ENCODE results near the gene CAGE1. TPM values are rescaled to one million over a fixed set of nuclear protein-coding genes. Genes with fewer than 3 reads are reported as not detected.

CAGE1 gene
- total RNA-seq, 2 experiments from 2014 or later, result 0.27 to 1.1 TPM

DNA sequence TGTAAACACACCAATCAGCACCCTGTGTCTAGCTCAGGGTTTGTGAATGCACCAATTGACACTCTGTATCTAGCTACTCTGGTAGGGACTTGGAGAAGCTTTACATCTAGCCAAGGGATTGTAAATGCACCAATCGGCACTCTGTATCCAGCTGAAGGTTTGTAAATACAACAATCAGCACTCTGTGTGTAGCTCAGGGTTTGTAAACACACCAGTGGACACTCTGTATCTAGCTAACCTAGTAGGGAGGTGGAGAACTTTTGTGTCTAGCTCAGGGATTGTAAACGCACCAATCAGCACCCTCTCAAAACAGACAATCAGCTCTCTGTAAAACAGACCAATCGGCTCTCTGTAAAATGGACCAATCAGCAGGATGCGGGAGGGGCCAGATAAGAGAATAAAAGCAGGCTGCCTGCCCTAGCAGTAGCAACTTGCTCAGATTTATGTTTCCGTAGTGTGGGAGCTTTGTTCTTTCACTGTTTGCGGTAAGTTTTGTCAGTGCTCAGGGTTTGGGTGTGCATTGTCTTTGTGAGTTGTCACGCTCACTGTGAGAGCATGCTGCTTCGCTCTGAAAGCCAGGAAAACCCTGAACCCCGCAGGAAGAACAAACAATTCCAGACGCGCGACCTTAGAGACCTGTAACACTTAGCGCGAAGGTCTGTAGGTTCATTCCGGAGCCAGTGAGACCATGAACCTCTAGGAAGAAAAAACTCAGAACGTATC lies 37.1 kb upstream of the CAGE1 start:
- CTCF ChIA-PET (ENCODE audit: unreplicated experiment), result interaction anchor here (0.6 kb wide), 1 partner anchor 147 kb away, joined by 3 read pairs; no protein-coding TSS in a partner anchor

DNA sequence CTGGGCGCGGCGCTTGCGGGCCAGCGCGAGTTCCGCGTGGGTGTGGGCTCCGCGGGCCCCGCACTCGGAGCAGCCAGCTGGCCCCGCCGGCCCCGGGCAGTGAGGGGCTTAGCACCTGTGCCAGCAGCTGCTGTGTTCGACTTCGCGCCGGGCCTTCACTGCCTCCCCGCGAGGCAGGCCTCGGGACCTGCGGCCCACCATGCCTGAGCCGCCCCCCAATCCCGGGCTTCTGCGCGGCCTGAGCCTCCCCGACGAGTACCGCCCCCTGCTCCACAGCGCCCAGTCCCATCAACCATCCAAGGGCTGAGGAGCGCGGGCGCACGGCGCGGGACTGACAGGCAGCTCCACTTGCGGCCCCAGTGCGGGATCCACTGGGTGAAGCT lies 36.3 kb upstream of the CAGE1 start:
- Histone ChIP-seq H3K36me3 (ENCODE audit: insufficient read depth, low read length) (no peaks in the 10 kb centered on the region), H2AFZ (ENCODE audit: low read length) (no peak overlapping the region), H3K9me3 (ENCODE audit: low read length) (no peaks in the 10 kb centered on the region), H3K4me2 (ENCODE audit: low read length) (no peak overlapping the region), H3K4me3 (ENCODE audit: low read depth, low read length, poor library complexity, severe bottlenecking) (no peak overlapping the region), H3K79me2 (ENCODE audit: insufficient read depth, low read depth, low read length) (no peaks in the 10 kb centered on the region), H3K4me1 (ENCODE audit: insufficient read depth, low read length, poor library complexity, severe bottlenecking) (no peaks in the 10 kb centered on the region), H4K20me1 (ENCODE audit: insufficient read depth, low read length) (no peaks in the 10 kb centered on the region), H3K9me2 (ENCODE audit: insufficient read depth, low read length) (no peaks in the 10 kb centered on the region), H3K27ac (ENCODE audit: low read depth, low read length, poor library complexity, severe bottlenecking) (no peak overlapping the region)
- no TSS peak for BruUV-seq (replicated peaks)
- intact Hi-C loops (cut with micrococcal nuclease; ENCODE audit: unreplicated experiment), result no loop called here
- TF ChIP-seq, protein P1, sequence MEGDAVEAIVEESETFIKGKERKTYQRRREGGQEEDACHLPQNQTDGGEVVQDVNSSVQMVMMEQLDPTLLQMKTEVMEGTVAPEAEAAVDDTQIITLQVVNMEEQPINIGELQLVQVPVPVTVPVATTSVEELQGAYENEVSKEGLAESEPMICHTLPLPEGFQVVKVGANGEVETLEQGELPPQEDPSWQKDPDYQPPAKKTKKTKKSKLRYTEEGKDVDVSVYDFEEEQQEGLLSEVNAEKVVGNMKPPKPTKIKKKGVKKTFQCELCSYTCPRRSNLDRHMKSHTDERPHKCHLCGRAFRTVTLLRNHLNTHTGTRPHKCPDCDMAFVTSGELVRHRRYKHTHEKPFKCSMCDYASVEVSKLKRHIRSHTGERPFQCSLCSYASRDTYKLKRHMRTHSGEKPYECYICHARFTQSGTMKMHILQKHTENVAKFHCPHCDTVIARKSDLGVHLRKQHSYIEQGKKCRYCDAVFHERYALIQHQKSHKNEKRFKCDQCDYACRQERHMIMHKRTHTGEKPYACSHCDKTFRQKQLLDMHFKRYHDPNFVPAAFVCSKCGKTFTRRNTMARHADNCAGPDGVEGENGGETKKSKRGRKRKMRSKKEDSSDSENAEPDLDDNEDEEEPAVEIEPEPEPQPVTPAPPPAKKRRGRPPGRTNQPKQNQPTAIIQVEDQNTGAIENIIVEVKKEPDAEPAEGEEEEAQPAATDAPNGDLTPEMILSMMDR (conservative IDR thresholded peaks at IDR 0.05; ENCODE audit: low read length), result no peak
- no peak for TF ChIP-seq EZH2phosphoT487 (IDR thresholded peaks at IDR 0.05; ENCODE audit: borderline replicate concordance, low read depth, low read length)
- ChIA-PET CTCF (ENCODE audit: unreplicated experiment) (no interaction called here), POLR2A (interaction anchor here (0.5 kb wide), 1 partner anchor 8 kb away, joined by 3 read pairs; no protein-coding TSS in a partner anchor)
- no peak for DNase-seq (ENCODE audit: low spot score)

More for the DNA sequence above, 37.1 kb upstream of the CAGE1 start:
- Histone ChIP-seq H3K9me3 (ENCODE audit: low read length) (no peaks in the 10 kb centered on the region), H4K20me1 (ENCODE audit: insufficient read depth, low read length) (no peaks in the 10 kb centered on the region), H3K4me2 (ENCODE audit: low read length) (no peak overlapping the region), H3K9me2 (ENCODE audit: insufficient read depth, low read length) (no peaks in the 10 kb centered on the region), H3K79me2 (ENCODE audit: insufficient read depth, low read depth, low read length) (no peaks in the 10 kb centered on the region), H3K36me3 (ENCODE audit: insufficient read depth, low read length) (no peaks in the 10 kb centered on the region), H3K4me3 (ENCODE audit: low read depth, low read length, poor library complexity, severe bottlenecking) (no peak overlapping the region), H3K27ac (ENCODE audit: low read depth, low read length, poor library complexity, severe bottlenecking) (no peak overlapping the region), H3K4me1 (ENCODE audit: insufficient read depth, low read length, poor library complexity, severe bottlenecking) (no peaks in the 10 kb centered on the region), H2AFZ (ENCODE audit: low read length) (no peak overlapping the region)
- POLR2A ChIA-PET, result interaction anchor here (0.5 kb wide), 1 partner anchor 7 kb away, joined by 3 read pairs; no protein-coding TSS in a partner anchor
- intact Hi-C loops (cut with micrococcal nuclease; ENCODE audit: unreplicated experiment), result no loop called here
- TF ChIP-seq EZH2phosphoT487 (IDR thresholded peaks at IDR 0.05; ENCODE audit: borderline replicate concordance, low read depth, low read length), result no peak
- TF ChIP-seq, protein P1 (conservative IDR thresholded peaks at IDR 0.05; ENCODE audit: low read length), result no peak
- no TSS peak for BruUV-seq (replicated peaks)
- no peak for DNase-seq (ENCODE audit: low spot score)

Measured in OCI-LY7 (cell line).